BJ (cell line): Measurements from ENCODE around the gene TNIK. TPM values are rescaled to one million over a fixed set of nuclear protein-coding genes. Genes with fewer than 3 reads are reported as not detected.

Experiments
- CTCF ChIA-PET: fragments of 350-600 bp; formaldehyde crosslinking; extraction: SDS; loops from one replicate; lab custom pipeline; 2021; ENCODE audit warnings: antibody characterized with exemption, inconsistent platforms; lab: Yijun Ruan, JAX
- POLR2A ChIA-PET: fragments of 300-600 bp; sonication (Branson Sonifier 250); formaldehyde crosslinking; extraction: SDS; loops from one replicate; lab custom pipeline; 2021; ENCODE audit warnings: antibody characterized with exemption; lab: Charles Lee
- DNase-seq: peaks from one replicate; pipeline ENCODE4 v3.0.0-alpha.2; 2011; ENCODE audit warnings: low read depth
- H3K27me3 ChIP-seq: 2 replicates; pipeline ENCODE4 v1.6.0; 2011; ENCODE audit warnings: low read length; ENCODE audit not compliant: control insufficient read depth, insufficient read depth
- H3K36me3 ChIP-seq: 2 replicates; pipeline ENCODE4 v1.5.1; 2011; ENCODE audit warnings: low read length; ENCODE audit not compliant: control insufficient read depth, insufficient read depth
- H3K4me3 ChIP-seq: 2 replicates; pipeline ENCODE4 v1.5.1; 2011; ENCODE audit warnings: low read depth, mild to moderate bottlenecking, control low read depth, low read length
- polyA plus RNA-seq: library from polyadenylated mRNA; depleted of rRNA; stranded (reverse); fragments of >200 nt; gene quantifications from 2 replicates; pipeline ENCODE4 v1.2.3, GENCODE V29; 2011
- TF ChIP-seq, protein P1 (sequence below): IDR thresholded peaks from 2 replicates; pipeline ENCODE4 v1.5.1; 2011; ENCODE audit warnings: low read depth, mild to moderate bottlenecking, control low read depth, inconsistent platforms, low read length, moderate library complexity; ENCODE audit not compliant: insufficient read depth

The TNIK gene
- polyA plus RNA-seq, 1 experiment, result 2.1 TPM

DNA sequence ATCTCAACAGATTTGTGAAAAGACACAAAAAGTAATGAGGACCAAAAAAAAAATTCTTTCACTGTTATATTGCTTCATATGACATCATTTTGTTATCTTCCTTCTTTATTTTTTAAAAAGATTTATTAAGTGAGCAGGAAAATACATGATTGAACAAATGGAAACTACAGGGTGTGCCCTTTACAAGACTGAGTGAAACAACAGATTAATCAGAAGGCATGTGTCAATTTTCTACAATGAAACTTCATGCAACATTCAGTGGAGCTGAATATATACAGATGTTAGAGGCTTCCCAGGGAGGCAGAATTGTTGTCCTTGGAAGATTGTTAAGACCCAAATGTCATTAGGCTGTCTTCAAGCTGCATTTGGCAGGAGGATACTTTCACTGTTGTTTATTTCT lies 405.3 kb downstream of the TNIK start:
- DNase-seq, result no peak
- ChIA-PET POLR2A (no interaction called here), CTCF (interaction anchor here (0.8 to 2.2 kb wide), 4 partner anchors 13 to 512 kb away, joined by 3 to 5 read pairs (median 4); no protein-coding TSS in a partner anchor)
- H3K27me3 ChIP-seq, result no peaks in the 10 kb centered on the region
- H3K4me3 ChIP-seq, result no peak overlapping the region
- no peaks in the 10 kb centered on the region for H3K36me3 ChIP-seq
- TF ChIP-seq, protein P1, sequence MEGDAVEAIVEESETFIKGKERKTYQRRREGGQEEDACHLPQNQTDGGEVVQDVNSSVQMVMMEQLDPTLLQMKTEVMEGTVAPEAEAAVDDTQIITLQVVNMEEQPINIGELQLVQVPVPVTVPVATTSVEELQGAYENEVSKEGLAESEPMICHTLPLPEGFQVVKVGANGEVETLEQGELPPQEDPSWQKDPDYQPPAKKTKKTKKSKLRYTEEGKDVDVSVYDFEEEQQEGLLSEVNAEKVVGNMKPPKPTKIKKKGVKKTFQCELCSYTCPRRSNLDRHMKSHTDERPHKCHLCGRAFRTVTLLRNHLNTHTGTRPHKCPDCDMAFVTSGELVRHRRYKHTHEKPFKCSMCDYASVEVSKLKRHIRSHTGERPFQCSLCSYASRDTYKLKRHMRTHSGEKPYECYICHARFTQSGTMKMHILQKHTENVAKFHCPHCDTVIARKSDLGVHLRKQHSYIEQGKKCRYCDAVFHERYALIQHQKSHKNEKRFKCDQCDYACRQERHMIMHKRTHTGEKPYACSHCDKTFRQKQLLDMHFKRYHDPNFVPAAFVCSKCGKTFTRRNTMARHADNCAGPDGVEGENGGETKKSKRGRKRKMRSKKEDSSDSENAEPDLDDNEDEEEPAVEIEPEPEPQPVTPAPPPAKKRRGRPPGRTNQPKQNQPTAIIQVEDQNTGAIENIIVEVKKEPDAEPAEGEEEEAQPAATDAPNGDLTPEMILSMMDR, result no peak

DNA sequence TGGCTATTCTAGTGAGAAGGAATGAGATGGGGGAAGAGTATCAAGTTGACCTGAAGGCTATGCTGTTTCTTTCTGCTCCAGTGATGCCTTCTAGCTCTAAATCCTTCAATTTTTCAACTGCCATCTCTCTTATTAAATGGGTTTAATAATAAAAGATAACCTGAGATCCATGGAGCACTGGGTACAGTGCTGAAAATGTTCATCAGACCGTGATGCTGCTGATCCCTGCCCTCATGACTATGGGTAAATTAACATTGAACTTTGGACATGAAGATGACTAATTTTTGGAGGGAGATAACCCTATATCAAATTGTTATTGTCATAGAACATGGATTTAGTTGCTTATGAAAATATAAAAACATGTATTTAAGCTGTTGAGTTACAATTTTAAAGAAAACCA lies 406.0 kb downstream of the TNIK start:
- H3K36me3 ChIP-seq, result no peaks in the 10 kb centered on the region
- POLR2A ChIA-PET, result no interaction called here
- TF ChIP-seq, protein P1, result no peak
- DNase-seq, result no peak
- H3K27me3 ChIP-seq, result no peaks in the 10 kb centered on the region
- CTCF ChIA-PET, result interaction anchor here (0.7 to 2.2 kb wide), 5 partner anchors 22 to 513 kb away, joined by 3 to 5 read pairs (median 3); no protein-coding TSS in a partner anchor
- no peak overlapping the region for H3K4me3 ChIP-seq

- DNase-seq, result no peak
- ChIA-PET POLR2A (no interaction called here), CTCF (interaction anchor here (0.6 to 3.7 kb wide), 31 partner anchors 8 to 591 kb away, joined by 3 to 42 read pairs (median 4); partner anchors contain the start of gene SLC2A2)
- Histone ChIP-seq H3K36me3 (no peaks in the 10 kb centered on the region), H3K4me3 (no peak overlapping the region), H3K27me3 (no peaks in the 10 kb centered on the region)
- TF ChIP-seq, protein P1, result peak; percentile 74
Observed at GRCh38 chr3:171049861-171050444, 410.3 kb downstream of the TNIK start.

DNA sequence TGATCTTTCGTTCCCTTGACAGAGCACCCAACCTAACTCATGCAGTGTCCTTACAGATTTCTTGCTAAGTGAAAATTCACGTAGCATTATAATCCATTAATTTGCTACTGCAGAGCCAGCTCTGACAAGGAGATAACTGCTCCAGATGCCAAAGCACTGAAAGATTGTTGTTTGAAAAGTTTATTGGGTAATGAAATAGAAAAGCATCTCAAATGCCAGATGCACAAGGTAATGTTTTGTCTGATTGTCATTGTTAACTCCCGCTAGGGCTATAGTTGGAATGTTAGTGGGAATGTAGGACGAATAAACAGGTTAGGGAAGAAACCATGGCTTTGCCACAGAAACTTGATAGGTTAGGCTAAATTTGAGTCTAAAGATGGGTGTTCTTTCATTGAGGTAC lies 413.4 kb downstream of the TNIK start:
- Histone ChIP-seq H3K4me3 (no peak overlapping the region), H3K27me3 (no peaks in the 10 kb centered on the region), H3K36me3 (no peaks in the 10 kb centered on the region)
- TF ChIP-seq, protein P1, result no peak
- ChIA-PET CTCF (interaction anchor here (1.0 to 2.4 kb wide), 3 partner anchors 31 to 520 kb away, joined by 3 to 6 read pairs (median 4); no protein-coding TSS in a partner anchor), POLR2A (no interaction called here)
- DNase-seq, result no peak

DNA sequence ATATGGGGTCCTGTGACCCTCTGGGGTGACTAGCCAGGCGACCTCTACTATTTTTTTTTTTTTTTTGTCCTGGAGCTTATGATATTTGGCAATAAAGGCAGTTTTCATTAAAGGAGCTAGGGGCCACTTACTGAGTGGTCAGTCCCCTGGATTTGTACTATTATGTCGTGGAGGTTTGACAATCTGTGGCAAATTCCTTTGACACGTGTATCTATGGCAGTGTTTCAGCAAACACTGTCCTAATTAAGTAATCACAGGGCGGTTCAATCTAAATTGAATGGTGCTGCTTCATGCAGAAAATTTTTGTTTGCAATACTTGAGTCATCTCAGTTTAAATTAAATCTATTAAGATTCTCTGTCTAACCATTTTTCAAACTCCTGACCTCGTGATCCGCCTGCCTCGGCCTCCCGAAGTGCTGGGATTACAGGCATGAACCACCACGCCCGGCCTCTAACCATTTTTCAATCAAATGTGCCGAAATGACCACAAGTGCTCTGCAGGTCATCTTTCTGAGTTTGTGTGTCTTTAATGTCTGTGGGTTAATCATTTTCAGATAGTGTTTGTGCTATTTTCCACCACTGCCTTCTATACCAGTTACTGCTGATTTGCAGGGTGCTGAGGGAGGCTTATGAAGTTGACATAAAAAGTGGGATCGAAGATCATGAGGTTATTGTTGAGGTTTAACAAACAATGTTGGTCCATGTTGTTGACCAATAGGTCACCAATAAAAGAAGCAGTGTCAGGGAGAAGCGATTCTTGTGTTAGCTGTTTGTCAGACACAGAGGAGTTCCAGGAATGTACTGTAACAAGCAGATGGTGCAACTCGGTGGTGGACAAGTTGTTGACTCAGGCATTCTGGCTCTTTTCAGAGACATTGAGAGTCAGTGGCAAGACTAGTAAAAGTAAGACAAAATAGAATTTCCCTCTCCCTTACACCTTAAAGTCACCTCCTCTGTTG lies 415.1 kb downstream of the TNIK start:
- DNase-seq, result peak; percentile 75
- Histone ChIP-seq H3K36me3 (no peaks in the 10 kb centered on the region), H3K4me3 (no peak overlapping the region), H3K27me3 (no peaks in the 10 kb centered on the region; the same call in 1 of the 2 replicates)
- ChIA-PET POLR2A (interaction anchor here (0.6 kb wide), 2 partner anchors 487 to 765 kb away, joined by 3 read pairs; partner anchors contain the start of gene PLD1), CTCF (interaction anchor here (0.7 to 1.2 kb wide), 5 partner anchors 9 to 521 kb away, joined by 3 to 5 read pairs (median 3); no protein-coding TSS in a partner anchor)
- TF ChIP-seq, protein P1, result no peak
